Panc1 (cell line): Measurements from ENCODE around the gene ZNF804B. TPM values are rescaled to one million over a fixed set of nuclear protein-coding genes. Genes with fewer than 3 reads are reported as not detected.

Experiments
- ATAC-seq: fragments of 200-7000 bp; cut with Tn5 transposase; 2 replicates; pipeline ENCODE4 v1.9.1; 2020; ENCODE audit warnings: mild to moderate bottlenecking, moderate library complexity
- BruUV-seq: library from RNA; stranded (reverse); fragments of 400-500 nt; replicated peaks from 2 replicates; lab custom pipeline; 2021; lab: Mats Ljungman, UMichigan
- CTCF ChIA-PET: fragments of 300-600 bp; sonication (Branson Sonifier 250); formaldehyde crosslinking; loops from one replicate; lab custom pipeline; 2022; ENCODE audit warnings: antibody characterized with exemption; lab: Charles Lee
- POLR2A ChIA-PET: fragments of 300-600 bp; sonication (Branson Sonifier 250); formaldehyde crosslinking; loops from one replicate; lab custom pipeline; 2022; ENCODE audit warnings: antibody characterized with exemption; lab: Charles Lee
- DNase-seq: peaks from one replicate; pipeline ENCODE4 v3.0.0-alpha.2; 2010; ENCODE audit warnings: low read depth, low spot score
- H3K27ac ChIP-seq: 2 replicates; pipeline ENCODE4 v1.5.1; 2011; ENCODE audit warnings: mild to moderate bottlenecking, low read length, inconsistent platforms
- H3K27me3 ChIP-seq: fragments of 200-500 bp; sonication (Bioruptor generic); 2 replicates; pipeline ENCODE4 v1.6.0; 2014; ENCODE audit warnings: low read length, inconsistent platforms; ENCODE audit not compliant: control insufficient read depth, insufficient read depth
- H3K36me3 ChIP-seq: fragments of 200-500 bp; sonication (Bioruptor generic); 2 replicates; pipeline ENCODE4 v1.5.1; 2014; ENCODE audit warnings: inconsistent platforms, mild to moderate bottlenecking, low read length, moderate library complexity; ENCODE audit not compliant: control insufficient read depth, insufficient read depth
- H3K4me1 ChIP-seq: 2 replicates; pipeline ENCODE4 v1.5.1; 2011; ENCODE audit warnings: inconsistent platforms, mild to moderate bottlenecking, low read length, moderate library complexity; ENCODE audit not compliant: control insufficient read depth, insufficient read depth
- H3K4me3 ChIP-seq, 2 experiments: 2 replicates each; pipeline ENCODE4 v1.5.1; 2011 to 2012; ENCODE audit warnings: low read depth in 2 of 2, low read length in 2 of 2, mild to moderate bottlenecking in 2 of 2, inconsistent platforms in 1 of 2, moderate library complexity in 1 of 2
- H3K9me3 ChIP-seq: fragments of 200-500 bp; sonication (Bioruptor generic); 2 replicates; pipeline ENCODE4 v1.5.1; 2014; ENCODE audit warnings: low read depth, mild to moderate bottlenecking, inconsistent platforms, low read length, moderate library complexity; ENCODE audit not compliant: control insufficient read depth, insufficient read depth
- CTCF ChIP-seq: fragments of 450-650 bp; IDR thresholded peaks from 2 replicates; pipeline ENCODE4 v1.5.1; 2017; ENCODE audit warnings: mild to moderate bottlenecking
- POLR2AphosphoS5 ChIP-seq: IDR thresholded peaks from 2 replicates; pipeline ENCODE4 v1.6.1; 2012; ENCODE audit warnings: mild to moderate bottlenecking, low read depth, low read length, moderate library complexity
- REST ChIP-seq, 2 experiments: IDR thresholded peaks; 2 replicates each; pipeline ENCODE4 v1.6.1; 2011 to 2012; ENCODE audit warnings: low read depth in 2 of 2, control low read depth in 1 of 2, low read length in 1 of 2, mild to moderate bottlenecking in 1 of 2, moderate library complexity in 1 of 2; ENCODE audit not compliant: insufficient read depth in 1 of 2
- SIN3A ChIP-seq: IDR thresholded peaks from 2 replicates; pipeline ENCODE4 v1.6.1; 2012; ENCODE audit warnings: low read depth, mild to moderate bottlenecking, low read length, moderate library complexity, borderline replicate concordance; ENCODE audit not compliant: insufficient read depth
- TCF7L2 ChIP-seq: IDR thresholded peaks from 2 replicates; pipeline ENCODE4 v1.6.1; 2011; ENCODE audit warnings: mild to moderate bottlenecking, low read depth, low read length, inconsistent platforms
- in situ Hi-C: cut with HindIII; loops from 2 replicates; pipeline ENCODE4 v1.10.0; 2016; ENCODE audit warnings: low sequenced_read_pairs, low pct_unique_long_range_greater_than_20kb
- intact Hi-C: fragments of 100-400 bp; cut with micrococcal nuclease; formaldehyde crosslinking; loops from one replicate; pipeline ENCODE4 v1.10.0; 2022; ENCODE audit not compliant: unreplicated experiment
- total RNA-seq: library from RNA; stranded (reverse); gene quantifications from one replicate; pipeline ENCODE4 v1.2.1, GENCODE V29; 2021; ENCODE audit not compliant: unreplicated experiment

Gene ZNF804B
- total RNA-seq, 1 experiment from 2014 or later: not detected

GRCh38 chr7:88756802-88757201 lies 2.7 kb upstream of the ZNF804B start:
- Histone ChIP-seq H3K27me3 (peaks cover 24% of the 10 kb centered on the region), H3K9me3 (no peaks in the 10 kb centered on the region), H3K4me3 (no peak overlapping the region), H3K4me1 (no peaks in the 10 kb centered on the region), H3K27ac (no peak overlapping the region), H3K36me3 (peaks cover 3% of the 10 kb centered on the region; the same call in 1 of the 2 replicates)
- intact Hi-C loops: no loop called here
- in situ Hi-C loops: no loop called here
- TF ChIP-seq POLR2AphosphoS5: no peak
- no peak for TF ChIP-seq REST (IDR thresholded peaks at IDR 0.05; ENCODE audit: insufficient read depth in 1 of 2, low read depth in 2 of 2, low read length in 1 of 2)
- no peak for TF ChIP-seq TCF7L2
- no peak for TF ChIP-seq SIN3A
- no peak for TF ChIP-seq CTCF
- ATAC-seq: no peak
- CTCF ChIA-PET: no interaction called here
- no TSS peak for BruUV-seq
- POLR2A ChIA-PET: no interaction called here
- DNase-seq: no peak

GRCh38 chr7:88757371-88757770 lies 2.1 kb upstream of the ZNF804B start:
- H3K36me3 ChIP-seq: peaks cover 3% of the 10 kb centered on the region; the same call in 1 of the 2 replicates
- POLR2A ChIA-PET: no interaction called here
- no peaks in the 10 kb centered on the region for H3K9me3 ChIP-seq
- no peak overlapping the region for H3K4me3 ChIP-seq
- TF ChIP-seq POLR2AphosphoS5 (no peak), TCF7L2 (no peak), REST (IDR thresholded peaks at IDR 0.05; ENCODE audit: insufficient read depth in 1 of 2, low read depth in 2 of 2, low read length in 1 of 2) (no peak), SIN3A (no peak), CTCF (no peak)
- intact Hi-C loops (no loop called here), in situ Hi-C loops (no loop called here)
- H3K27ac ChIP-seq: no peak overlapping the region
- no peaks in the 10 kb centered on the region for H3K4me1 ChIP-seq
- no TSS peak for BruUV-seq
- CTCF ChIA-PET: no interaction called here
- peaks cover 24% of the 10 kb centered on the region for H3K27me3 ChIP-seq
- ATAC-seq (no peak), DNase-seq (no peak)
